Right lobe of liver (tissue), 6 donors: ENCODE results near the gene DVL3. TPM values are rescaled to one million over a fixed set of nuclear protein-coding genes. Genes with fewer than 3 reads are reported as not detected.
A peak's percentile ranks its signal among the peaks of the same experiment; 100 is the strongest.

ENCODE experiments used
- ATAC-seq, 4 donors: fragments of 200-7000 bp; cut with Tn5 transposase; one replicate each; pipeline ENCODE4 v1.9.1; 2020; ENCODE audit warnings: mild to moderate bottlenecking in 4 of 4, moderate library complexity in 4 of 4
- DNase-seq, 3 donors: peaks; one replicate each; pipeline ENCODE4 v3.0.0-alpha.2; 2020
- H3K27ac ChIP-seq, 3 donors: fragments of 200-600 bp; one replicate each; pipeline ENCODE4 v1.8.0; 2022
- H3K27me3 ChIP-seq, 2 donors: fragments of 200-600 bp; one replicate each; pipeline ENCODE4 v1.8.0; 2022
- H3K36me3 ChIP-seq, 4 donors: fragments of 200-600 bp; sonication (generic) in 1 of 4; one replicate each; pipeline versions ENCODE4 v1.5.1 to v1.8.0; 2017 to 2022; ENCODE audit warnings: control low read depth in 1 of 4
- H3K4me1 ChIP-seq, 4 donors: fragments of 200-600 bp; sonication (generic) in 1 of 4; one replicate each; pipeline versions ENCODE4 v1.5.1 to v1.8.0; 2017 to 2022; ENCODE audit warnings: control low read depth in 1 of 4
- H3K4me3 ChIP-seq, 3 donors: fragments of 200-600 bp; one replicate each; pipeline ENCODE4 v1.8.0; 2022
- H3K9me3 ChIP-seq, 4 donors: fragments of 200-600 bp; sonication (generic) in 1 of 4; one replicate each; pipeline versions ENCODE4 v1.5.1 to v1.8.0; 2017 to 2022; ENCODE audit warnings: control low read depth in 1 of 4
- POLR2A ChIP-seq: fragments of 450-650 bp; IDR thresholded peaks from one replicate; pipeline ENCODE4 v1.6.1; 2017; ENCODE audit warnings: antibody characterized with exemption, mild to moderate bottlenecking
- WGBS: methylation state at CpG from one replicate; pipeline ENCODE4 v1.1.6; 2018; ENCODE audit warnings: low coverage, low lambda C conversion rate; ENCODE audit not compliant: insufficient coverage; ENCODE audit errors: missing lambda C conversion rate; 5-methylcytosine and 5-hydroxymethylcytosine counted together
- intact Hi-C, 2 donors: fragments of 100-400 bp; cut with DNase I; formaldehyde crosslinking; loops; one replicate each; pipeline versions ENCODE4 v1.11.2 to v1.14.1; 2022
- total RNA-seq, 6 experiments: library from RNA; depleted of rRNA in 2 of 6; stranded (reverse); fragments of >200 nt in 2 of 6; fragmentation: NEBNext Ultra II Directional in 3 of 6; extraction: Animal tissue kit (Norgen Biotek cat#: 25700) in 3 of 6; gene quantifications; one replicate each; pipeline versions ENCODE4 v1.1.0 to v1.2.4, GENCODE V29; 2016 to 2023
- TF ChIP-seq, protein P1 (sequence below), 4 donors: fragments of 200-600 bp in 3 of 4; fragments of 450-650 bp in 1 of 4; IDR thresholded peaks; one replicate each; pipeline versions ENCODE4 v1.5.1 to v1.8.0; 2016 to 2022; ENCODE audit warnings: antibody characterized with exemption in 4 of 4, mild to moderate bottlenecking in 2 of 4
- donor health status: DM: no; HTN: yes; CAD: no.
- donor health status: DM: no; HTN: no; CAD: no.
- donor health status: DM: no; HTN: no; CAD: no.
- donor health status: DM: no; HTN: yes; CAD: no.
- donor health status: DM: no; HTN: yes; CAD: no.

The DVL3 gene
- total RNA-seq, 6 experiments from 2014 or later = 18.9 to 28.1 (median 21.8) TPM

DNA sequence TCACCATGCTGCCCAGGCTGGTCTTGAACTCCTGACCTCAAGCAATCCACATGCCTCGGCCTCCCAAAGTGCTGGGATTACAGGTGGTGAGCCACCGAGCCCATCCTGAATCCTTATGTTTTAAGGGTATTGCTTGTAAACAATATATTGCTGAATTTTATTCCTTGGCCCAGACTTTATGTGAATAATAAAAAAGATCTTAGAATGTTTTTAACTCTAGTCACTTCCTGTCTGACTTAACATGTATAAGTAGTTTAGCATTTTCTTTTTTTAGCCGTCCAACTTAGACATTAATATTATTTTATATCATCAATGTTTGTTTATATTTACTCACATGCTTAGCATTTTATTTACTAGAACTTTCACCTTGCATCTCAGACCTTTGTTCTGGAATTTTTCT, 29.2 kb upstream of the DVL3 start:
- no peak overlapping the region for H3K27ac ChIP-seq
- H3K4me1 ChIP-seq = peaks cover 0 to 6% (median 2%) of the 10 kb centered on the region in 4 donors
- no peak for DNase-seq
- no peak overlapping the region for H3K4me3 ChIP-seq
- intact Hi-C loops = no loop called here
- no peak for ATAC-seq
- H3K9me3 ChIP-seq = no peaks in the 10 kb centered on the region
- H3K27me3 ChIP-seq = no peaks in the 10 kb centered on the region
- no peaks in the 10 kb centered on the region for H3K36me3 ChIP-seq
- TF ChIP-seq POLR2A = no peak
- TF ChIP-seq, protein P1, sequence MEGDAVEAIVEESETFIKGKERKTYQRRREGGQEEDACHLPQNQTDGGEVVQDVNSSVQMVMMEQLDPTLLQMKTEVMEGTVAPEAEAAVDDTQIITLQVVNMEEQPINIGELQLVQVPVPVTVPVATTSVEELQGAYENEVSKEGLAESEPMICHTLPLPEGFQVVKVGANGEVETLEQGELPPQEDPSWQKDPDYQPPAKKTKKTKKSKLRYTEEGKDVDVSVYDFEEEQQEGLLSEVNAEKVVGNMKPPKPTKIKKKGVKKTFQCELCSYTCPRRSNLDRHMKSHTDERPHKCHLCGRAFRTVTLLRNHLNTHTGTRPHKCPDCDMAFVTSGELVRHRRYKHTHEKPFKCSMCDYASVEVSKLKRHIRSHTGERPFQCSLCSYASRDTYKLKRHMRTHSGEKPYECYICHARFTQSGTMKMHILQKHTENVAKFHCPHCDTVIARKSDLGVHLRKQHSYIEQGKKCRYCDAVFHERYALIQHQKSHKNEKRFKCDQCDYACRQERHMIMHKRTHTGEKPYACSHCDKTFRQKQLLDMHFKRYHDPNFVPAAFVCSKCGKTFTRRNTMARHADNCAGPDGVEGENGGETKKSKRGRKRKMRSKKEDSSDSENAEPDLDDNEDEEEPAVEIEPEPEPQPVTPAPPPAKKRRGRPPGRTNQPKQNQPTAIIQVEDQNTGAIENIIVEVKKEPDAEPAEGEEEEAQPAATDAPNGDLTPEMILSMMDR (IDR thresholded peaks at IDR 0.05) = no peak
- WGBS = 77% methylated on average over 3 of the region's 3 CpGs

- ATAC-seq = peak; percentile 53 to 76 (median 72)
- intact Hi-C loops = no loop called here
- H3K4me3 ChIP-seq = no peak overlapping the region
Measured at GRCh38 chr3:184129012-184129411, 26.2 kb upstream of the DVL3 start.

DNA sequence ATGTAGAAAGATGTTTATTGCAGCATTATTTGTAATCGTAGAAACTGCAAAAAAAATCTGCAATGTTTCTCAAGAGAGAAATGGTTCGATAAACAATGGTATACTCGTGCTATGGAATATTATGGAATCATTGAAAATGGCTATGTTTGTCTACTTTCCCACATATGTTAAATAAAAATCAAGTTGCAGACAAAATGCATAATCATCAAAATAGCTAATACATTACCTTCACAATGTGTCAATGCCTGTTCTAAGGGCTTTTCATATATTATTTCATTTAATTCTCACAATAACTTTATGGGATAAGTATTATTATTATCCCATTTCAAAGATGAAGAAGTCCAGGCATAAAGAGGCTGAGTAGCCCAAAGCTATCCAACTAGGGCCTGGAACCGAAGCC, 22.2 kb upstream of the DVL3 start:
- intact Hi-C loops = no loop called here
- H3K27me3 ChIP-seq = no peaks in the 10 kb centered on the region
- 90% methylated on average over 4 of the region's 4 CpGs for WGBS

More at GRCh38 chr3:184129012-184129411, 26.2 kb upstream of the DVL3 start:
- Histone ChIP-seq H3K27me3 (no peaks in the 10 kb centered on the region), H3K27ac (no peak overlapping the region), H3K36me3 (no peaks in the 10 kb centered on the region), H3K9me3 (no peaks in the 10 kb centered on the region), H3K4me1 (peaks cover 0 to 6% (median under 1%) of the 10 kb centered on the region in 4 donors)
- 20% methylated on average over 2 of the region's 2 CpGs for WGBS
- DNase-seq = peak in 1 of 3 donors; percentile 34
- TF ChIP-seq, protein P1 (IDR thresholded peaks at IDR 0.05) = peak; percentile 20 to 44 (median 38)
- no peak for TF ChIP-seq POLR2A

GRCh38 chr3:184133840-184134745, 21.1 kb upstream of the DVL3 start:
- Histone ChIP-seq H3K4me1 (peaks cover 0 to 11% (median 3%) of the 10 kb centered on the region in 4 donors), H3K9me3 (no peaks in the 10 kb centered on the region), H3K36me3 (peaks cover 0 to 5% (median 2%) of the 10 kb centered on the region in 4 donors), H3K4me3 (peak overlapping the region; percentile 85 to 90 (median 88)), H3K27me3 (no peaks in the 10 kb centered on the region), H3K27ac (peak overlapping the region; percentile 60 to 88 (median 64))
- 1% methylated on average over 34 of the region's 37 CpGs for WGBS
- intact Hi-C loops = no loop called here
- peak; percentile 78 to 89 (median 84) for ATAC-seq
- DNase-seq = peak; percentile 89 to 95 (median 95)
- TF ChIP-seq, protein P1 (IDR thresholded peaks at IDR 0.05) = no peak
- peak; percentile 59 for TF ChIP-seq POLR2A

More for the DNA sequence above, 22.2 kb upstream of the DVL3 start:
- DNase-seq (no peak), ATAC-seq (no peak)
- H3K4me1 ChIP-seq = peaks cover 0 to 11% (median 3%) of the 10 kb centered on the region in 4 donors
- H3K27ac ChIP-seq = no peak overlapping the region
- TF ChIP-seq, protein P1 (IDR thresholded peaks at IDR 0.05) = no peak
- no peak for TF ChIP-seq POLR2A
- H3K9me3 ChIP-seq = no peaks in the 10 kb centered on the region
- no peak overlapping the region for H3K4me3 ChIP-seq
- peaks cover 0 to 5% (median under 1%) of the 10 kb centered on the region in 4 donors for H3K36me3 ChIP-seq
